Measurements from ENCODE around the gene KNDC1.

GRCh38 chr10:133258066-133258817, 98.2 kb downstream of the KNDC1 start:
- TF ChIP-seq, protein P1, sequence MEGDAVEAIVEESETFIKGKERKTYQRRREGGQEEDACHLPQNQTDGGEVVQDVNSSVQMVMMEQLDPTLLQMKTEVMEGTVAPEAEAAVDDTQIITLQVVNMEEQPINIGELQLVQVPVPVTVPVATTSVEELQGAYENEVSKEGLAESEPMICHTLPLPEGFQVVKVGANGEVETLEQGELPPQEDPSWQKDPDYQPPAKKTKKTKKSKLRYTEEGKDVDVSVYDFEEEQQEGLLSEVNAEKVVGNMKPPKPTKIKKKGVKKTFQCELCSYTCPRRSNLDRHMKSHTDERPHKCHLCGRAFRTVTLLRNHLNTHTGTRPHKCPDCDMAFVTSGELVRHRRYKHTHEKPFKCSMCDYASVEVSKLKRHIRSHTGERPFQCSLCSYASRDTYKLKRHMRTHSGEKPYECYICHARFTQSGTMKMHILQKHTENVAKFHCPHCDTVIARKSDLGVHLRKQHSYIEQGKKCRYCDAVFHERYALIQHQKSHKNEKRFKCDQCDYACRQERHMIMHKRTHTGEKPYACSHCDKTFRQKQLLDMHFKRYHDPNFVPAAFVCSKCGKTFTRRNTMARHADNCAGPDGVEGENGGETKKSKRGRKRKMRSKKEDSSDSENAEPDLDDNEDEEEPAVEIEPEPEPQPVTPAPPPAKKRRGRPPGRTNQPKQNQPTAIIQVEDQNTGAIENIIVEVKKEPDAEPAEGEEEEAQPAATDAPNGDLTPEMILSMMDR (IDR thresholded peaks at IDR 0.05; ENCODE audit: low read depth, low read length): no peak
- no peak for TF ChIP-seq POLR2A (IDR thresholded peaks at IDR 0.05; ENCODE audit: extremely low read depth, insufficient read length)
- no peak for TF ChIP-seq MYC (IDR thresholded peaks at IDR 0.05; ENCODE audit: low read depth, low read length)

Data from NB4 (cell line).